OCI-LY1 (cell line): Measurements from ENCODE around the gene FNDC5.

Experiments
- CTCF ChIP-seq: fragments of 200-600 bp; sonication (generic), shearing (Covaris generic); IDR thresholded peaks from 2 replicates; pipeline ENCODE4 v1.5.1; 2017; ENCODE audit warnings: mild to moderate bottlenecking, antibody characterized with exemption, low read length, moderate library complexity, mixed read lengths
- EZH2 ChIP-seq: fragments of 200-600 bp; sonication (generic), shearing (Covaris generic); IDR thresholded peaks from 2 replicates; pipeline ENCODE4 v1.8.0; 2017; ENCODE audit warnings: borderline replicate concordance, mixed run types, mild to moderate bottlenecking, antibody characterized with exemption, low read length, moderate library complexity, mixed read lengths

- TF ChIP-seq CTCF: no peak
- TF ChIP-seq EZH2: no peak
Observed at GRCh38 chr1:32859915-32860314, 10.8 kb downstream of the FNDC5 start.
